Activated CD8-positive, alpha-beta memory T cell treated with anti-CD3 and anti-CD28 coated beads for 1 hour (primary cell): ENCODE data around the gene AHDC1.
A peak's percentile ranks its signal among the peaks of the same experiment; 100 is the strongest.

ENCODE experiments used
- DNase-seq, 2 donors: peaks; one replicate each; pipeline ENCODE4 v3.0.0-alpha.2; 2020; ENCODE audit warnings: low read depth in 1 of 2; ENCODE audit errors: extremely low read depth in 1 of 2

Gene AHDC1

DNA sequence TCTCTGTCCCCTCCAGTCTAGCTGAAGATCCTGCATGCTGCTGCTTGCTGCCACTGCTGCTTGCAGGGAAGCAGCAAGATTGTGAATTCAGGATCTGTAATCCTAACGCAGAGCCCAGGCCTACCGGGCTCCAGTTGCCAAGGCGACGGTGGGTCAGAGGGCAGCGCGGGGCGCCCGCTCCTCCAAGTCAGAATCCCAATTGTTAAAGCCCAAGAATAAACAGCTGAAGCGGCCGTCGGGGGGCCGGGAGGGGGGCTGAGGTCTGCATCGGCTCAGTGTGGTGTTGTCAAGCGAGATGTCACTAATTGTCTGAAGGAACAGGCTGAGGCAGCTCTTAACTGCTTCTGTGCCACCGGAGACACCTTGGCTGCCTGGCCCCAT is 36.8 kb downstream of the AHDC1 start:
- DNase-seq: no peak

DNA sequence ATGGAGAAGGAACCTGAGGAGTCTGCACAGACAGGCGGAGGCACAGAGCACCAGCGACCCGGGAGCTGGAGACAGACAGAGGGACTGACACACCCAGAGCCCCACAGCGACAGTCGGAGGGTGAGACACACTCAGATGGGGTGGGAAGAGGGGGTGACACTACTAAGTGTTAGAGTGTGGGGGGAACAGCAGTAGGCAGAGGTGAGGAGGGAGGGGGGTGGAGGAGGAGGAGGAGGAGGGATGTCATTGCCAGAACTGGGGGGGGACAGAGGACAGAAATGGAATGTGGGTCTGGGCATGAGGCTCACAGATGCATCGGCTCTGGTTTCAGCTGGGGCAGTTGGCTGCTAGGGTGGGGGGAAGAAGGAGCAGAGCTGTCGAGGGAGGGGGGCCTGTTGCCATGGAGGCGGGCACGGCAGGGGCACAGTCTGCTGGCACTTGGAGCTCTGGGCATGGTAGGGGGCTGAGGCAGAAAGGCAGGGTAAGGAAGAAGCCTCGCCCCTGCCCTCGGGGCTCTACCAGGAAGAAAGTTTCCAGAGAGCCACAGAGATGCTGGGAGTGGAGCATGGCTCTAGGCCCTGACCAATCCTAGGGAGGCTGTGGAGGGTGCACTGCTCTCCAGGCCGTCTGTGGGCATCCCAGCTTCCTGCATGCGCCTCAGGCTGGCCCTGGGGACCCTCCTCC is 37.3 kb downstream of the AHDC1 start:
- DNase-seq: no peak

DNA sequence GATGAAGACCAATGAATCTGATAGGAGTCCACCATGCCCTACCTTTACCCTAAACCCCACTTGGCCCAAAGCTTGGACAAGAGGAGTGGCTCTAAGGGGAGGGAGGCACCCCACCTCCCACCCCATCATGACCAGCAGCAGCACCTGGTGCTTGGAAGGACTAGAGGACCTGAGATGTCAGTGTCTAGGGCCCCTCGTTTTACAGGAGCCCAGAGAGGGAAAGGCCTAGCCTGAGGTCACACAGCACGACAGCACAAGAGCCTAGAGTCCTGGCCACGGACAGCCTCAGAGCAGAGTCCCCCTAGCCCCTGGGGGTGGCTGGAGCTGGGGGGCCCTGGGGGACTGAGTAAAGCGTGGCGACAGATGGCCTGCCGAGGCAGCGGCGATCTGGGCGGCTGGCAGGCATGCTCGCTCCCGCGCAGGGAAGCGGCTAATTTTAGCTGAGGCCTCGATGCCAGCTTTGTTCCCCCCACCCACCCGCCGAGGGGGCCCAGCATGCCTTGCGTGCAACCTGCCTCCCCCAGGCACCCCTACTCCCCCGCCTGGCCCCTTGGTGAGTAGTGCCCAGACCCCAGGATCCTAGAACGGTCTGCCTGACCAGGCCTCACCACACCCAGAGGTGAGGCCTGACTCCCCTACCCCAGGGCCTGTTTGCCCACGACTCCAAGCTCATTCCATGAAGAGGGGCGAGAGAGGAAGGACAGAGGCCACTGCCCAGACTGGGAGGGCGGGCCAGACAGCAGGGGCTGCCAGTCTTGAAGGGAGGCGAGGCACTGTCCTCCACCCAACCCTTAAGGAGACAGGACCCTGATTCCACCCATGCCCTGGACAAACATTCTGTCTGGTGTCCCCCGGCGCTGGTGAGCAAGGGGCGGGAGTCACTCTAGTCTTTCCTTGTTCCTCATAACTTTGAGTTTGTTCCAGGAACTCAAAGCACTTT is 39.0 kb downstream of the AHDC1 start:
- DNase-seq: no peak

DNA sequence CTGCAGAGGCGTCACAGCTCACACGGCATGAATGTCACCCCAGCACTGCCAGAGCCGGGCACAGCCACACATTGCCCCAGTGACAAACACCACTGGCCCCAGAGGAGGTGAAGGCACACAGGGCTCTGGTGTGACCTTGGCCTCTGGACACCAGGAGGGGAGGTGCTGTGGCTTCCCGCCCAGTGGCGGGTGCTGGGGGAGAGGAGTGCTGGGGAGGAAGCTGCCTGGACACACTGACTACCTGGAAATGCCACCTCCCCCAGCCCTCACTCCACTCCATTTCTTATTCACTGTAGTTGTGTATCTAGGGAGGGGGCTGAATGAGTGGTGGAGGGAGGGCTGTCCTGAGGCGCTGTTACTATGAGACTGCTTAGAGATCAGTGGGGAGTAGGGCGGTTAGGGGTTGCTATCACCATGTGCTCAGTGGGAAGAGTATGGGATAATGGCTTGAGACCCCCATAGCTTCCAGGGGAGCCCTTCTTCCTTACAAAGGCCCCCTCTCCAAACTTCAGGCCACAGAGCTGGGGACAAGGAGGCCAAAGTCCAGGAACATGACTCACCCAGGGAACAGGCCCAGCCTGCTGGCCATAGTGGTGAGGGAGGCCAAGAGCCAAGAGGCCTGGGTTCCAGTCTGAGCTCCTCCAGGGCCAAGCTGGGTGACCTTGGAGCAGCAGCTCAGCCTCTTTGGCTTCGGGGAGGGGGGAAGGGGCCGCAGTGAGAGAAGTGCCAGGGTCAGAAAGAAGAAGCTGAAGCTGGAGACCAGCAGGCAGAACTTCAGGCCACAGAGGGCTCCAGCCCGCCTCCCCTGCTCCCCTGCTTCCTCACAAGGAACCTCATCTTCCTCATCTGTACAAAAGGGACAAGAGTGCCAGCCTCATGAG is 40.1 kb downstream of the AHDC1 start:
- DNase-seq: no peak

DNA sequence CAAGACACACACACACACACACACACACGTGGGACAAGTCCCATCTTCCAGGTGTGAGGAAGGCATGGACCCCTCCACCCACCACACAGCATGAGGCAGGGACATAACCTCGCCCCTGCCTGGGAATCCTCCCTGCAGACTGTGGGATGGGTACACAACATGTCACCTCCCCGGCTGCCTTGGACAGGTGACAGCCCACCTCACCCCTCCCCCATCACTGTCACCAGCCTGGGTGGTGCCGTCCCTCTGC is 40.7 kb downstream of the AHDC1 start:
- DNase-seq: no peak

DNA sequence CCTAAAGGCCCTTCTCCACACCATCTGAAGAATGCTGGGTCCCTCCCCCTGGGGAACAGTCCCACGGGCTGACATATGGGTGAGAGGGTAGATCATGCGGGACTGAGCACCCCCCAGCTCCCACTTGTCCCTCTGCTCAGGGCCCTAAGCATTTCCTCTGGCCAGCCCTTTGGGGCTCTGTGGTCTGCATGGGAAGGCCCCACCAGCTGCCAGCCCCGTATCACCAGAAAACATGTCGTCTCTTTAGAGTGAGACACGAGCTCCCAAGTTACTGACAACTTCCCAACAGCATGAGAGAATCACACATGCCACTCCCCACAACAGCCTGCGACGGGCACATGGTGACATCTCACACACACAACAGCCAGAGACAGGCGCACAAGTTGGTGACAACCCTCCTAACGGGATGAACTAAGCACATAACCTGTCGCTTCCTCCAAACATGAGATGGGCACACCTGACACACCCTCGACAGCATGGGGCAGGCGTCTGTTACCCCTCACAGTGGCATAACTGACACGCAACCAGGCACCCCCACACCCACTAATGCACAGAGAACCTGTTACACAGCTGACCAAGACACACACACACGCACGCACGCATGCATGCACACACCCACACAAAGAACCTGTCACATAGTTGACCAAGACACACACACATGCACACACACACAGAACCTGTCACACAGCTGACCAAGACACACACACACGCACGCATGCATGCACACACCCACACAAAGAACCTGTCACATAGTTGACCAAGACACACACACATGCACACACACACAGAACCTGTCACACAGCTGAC is 41.2 kb downstream of the AHDC1 start:
- DNase-seq: no peak

DNA sequence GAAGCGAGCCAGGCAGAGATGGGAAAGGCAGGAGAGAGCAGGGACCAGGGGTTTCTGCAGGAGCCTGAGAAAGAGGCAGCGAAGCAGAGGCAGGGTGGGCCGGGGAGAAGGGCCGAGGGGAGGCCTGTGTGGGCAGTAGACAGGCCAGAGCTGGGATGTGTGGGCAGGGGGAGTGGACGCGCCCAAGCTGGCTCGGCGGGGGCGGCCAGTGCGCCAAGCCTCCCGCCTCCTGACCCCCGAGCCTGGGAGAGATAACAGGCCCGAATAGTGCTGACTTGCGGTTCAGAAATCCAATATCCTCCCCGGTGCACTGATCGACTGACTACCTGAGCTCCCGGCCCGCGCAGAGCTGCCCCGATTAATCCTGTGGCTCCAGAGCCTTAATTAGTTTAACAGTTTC is 41.9 kb downstream of the AHDC1 start:
- no peak for DNase-seq

DNA sequence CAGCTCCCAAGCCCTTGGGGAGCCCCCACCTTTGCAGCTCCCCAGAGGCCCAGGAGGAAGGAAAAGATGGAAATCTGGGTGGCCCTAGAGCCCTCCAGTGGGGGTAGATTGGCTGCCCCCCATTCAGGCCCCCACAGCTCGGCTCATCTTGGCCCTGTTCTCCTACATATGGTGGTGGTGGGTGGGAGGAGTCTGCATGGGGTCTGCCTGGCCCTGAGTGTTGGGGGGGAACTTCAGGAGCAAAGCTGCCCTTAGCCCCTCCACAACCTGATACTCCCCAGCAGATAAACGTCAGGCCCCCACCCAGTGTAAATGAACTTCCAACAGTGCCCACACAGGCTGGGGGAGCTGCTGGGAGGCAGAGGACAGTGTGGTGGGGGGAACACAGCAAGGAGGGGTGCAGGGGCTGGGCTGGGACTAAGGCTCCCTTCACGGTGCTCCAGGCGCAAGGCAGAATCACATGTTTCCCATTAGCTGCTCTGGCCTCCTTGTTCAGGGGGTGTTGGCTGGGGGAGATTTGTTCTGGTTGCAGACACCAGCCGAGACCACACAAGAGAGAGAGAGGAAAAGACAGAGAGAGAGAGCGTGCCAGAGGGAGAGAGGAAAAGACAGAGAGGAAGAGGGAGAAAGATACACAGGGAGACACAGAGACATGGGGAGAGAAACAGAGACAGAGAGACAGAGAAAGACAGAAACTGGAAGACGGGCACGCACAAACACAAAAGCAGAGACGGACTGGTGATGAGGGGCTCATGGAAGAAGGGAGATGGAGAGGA is 42.6 kb downstream of the AHDC1 start:
- DNase-seq: no peak

DNA sequence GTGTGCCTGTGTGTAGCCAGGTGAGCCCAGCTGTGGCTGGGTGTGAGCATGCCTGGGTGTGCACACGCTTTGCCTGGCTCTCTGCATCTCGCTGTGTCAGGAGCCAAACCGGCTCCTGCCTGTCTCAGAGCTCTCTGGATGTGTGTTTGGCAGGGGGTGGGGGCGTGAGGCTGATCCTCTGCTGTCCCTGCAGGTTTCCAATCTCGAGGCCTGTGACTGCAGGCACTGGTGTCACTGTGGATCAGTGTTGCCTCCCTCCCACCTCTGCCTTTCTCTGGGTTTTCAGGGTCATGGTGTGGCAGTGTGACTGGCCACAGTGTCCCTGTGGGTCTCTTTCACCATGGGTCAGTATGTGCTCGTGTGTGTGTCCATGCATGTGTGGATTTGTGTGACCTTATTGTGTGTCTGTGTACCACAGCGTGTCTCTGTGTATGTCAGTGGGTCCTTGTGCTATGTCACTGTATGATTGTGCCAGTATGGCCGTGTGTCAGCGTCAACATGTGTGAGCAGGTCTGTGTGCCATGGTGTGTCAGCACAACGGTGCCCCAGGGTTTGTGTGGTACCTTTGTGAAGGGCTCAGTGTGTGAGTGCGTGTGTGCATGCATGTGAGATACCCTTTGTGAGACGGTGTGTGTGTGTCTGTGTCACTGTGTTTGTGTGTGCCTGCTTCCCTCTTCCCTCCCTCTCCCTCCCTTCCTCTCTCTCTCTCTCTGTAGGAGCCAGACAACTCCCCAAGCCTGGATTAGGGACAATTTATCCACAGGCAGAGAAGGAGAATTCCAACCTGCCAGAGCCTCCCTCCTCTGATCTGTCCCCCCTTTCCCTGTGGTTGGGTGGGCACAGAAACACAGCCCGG is 43.4 kb downstream of the AHDC1 start:
- DNase-seq: no peak

DNA sequence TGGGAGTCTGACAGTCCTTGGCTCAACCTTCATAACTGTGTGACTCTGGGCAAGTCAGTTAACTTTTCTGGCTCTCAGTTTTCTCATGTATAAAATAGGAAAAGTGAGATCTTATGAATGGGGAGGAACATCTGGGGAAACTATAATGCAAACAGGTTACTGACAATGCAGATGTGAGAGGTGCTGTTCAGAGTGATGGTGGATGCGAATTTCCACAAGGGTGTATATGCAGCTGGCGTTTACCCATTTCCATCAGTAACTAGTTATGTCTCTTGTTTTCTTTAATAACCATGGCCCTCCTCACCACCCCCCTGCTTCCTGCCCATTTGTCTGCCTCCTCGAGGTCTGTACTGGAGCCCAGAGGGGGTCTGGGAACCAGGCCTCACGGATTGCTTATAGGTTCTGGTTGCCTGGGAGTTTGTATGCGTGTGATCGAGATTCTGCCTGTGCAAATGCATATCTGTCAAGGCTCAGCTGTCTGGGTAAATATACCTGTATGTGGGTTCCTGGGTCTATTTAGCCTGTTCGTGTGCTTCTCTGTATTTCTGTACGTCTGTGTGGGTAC is 44.4 kb downstream of the AHDC1 start:
- DNase-seq: no peak

DNA sequence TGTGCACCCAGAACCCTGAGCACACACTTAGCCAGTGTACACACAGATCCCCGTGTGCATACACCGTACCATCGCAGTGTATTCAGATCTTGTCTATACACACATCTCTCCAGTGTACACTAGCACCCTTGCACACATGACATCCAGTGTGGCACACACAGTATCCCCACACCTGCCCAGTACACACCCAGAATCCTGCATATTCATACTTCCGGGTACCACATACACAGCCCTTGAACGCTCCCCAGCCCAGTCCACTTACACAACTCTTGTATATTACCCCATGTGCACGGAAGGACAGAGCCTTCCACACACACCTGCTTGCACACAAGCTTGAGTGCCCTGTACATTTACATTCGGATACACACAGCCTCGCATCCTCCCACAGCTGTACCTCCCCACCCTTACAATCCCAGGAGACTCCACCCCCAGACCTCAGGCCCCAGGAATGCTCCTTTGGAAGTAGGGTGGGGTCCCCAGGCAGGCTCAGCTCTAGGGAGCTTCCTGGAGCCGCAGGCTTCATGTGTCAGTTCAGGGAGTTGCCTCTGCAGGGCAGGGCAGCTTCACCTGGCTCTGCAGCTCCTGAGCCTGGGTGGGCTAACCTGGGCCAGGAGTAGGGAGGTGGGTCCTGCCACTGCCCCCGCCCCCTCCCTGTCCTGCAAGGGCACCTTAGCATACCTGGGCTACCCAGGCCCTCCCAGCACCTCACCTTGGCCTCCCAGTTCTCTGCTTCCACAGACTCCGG is 46.2 kb downstream of the AHDC1 start:
- no peak for DNase-seq

DNA sequence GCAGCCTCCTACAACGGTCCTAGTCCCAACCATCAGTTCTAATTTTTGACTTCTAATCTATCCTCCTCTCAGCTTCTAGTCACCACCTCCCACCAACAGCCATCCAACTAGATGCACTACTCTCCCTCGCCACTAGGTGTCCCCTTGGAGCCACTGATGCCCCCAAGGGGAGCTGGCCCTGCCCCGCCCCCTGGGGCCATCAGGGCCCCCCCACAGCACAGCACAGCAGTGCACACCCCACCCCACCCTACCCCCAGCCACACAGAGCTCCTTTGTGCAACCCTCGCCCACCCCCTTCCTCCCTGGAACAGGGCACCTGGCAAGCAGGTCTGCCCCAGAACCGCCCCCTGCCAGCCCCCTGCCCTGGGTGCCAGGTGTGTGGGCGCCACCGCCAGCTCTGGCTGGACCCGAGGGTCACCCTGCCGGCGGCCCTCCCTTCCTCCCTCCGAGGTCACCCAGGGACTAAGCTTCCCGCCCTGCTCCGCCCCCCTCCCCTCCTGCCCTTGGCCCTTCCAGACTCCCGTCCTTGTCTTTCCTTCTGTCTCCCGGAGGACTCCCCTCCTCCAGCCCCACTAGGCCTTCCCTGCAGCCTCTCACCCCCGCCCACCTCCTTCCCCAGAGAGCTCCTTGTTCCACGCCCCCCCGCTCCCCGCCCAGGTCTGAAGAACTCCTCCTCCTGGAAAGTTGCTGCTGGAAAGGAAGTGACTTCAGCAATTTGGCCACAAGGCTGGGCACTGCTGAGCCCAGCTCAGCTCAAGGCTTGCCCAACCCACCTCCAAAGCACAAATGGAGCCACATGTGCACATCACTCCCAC is 47.0 kb downstream of the AHDC1 start:
- peak; percentile 45 to 54 for DNase-seq

DNA sequence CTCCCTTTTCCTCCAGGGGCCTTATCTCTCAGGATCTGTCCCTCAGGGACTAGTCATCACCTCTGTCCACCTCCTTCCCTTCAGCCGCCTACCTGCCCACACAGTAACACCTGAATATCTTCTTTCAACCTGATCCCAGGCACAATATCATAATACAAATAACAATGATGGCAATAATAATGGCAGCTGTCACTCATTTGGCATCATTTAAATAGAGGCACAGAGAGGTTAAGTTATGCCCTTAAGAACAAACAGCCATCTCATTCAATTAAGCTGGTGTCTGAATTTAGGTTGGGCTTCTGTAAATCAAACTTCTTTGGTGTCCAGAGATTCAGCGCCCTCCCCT is 47.5 kb downstream of the AHDC1 start:
- no peak for DNase-seq

DNA sequence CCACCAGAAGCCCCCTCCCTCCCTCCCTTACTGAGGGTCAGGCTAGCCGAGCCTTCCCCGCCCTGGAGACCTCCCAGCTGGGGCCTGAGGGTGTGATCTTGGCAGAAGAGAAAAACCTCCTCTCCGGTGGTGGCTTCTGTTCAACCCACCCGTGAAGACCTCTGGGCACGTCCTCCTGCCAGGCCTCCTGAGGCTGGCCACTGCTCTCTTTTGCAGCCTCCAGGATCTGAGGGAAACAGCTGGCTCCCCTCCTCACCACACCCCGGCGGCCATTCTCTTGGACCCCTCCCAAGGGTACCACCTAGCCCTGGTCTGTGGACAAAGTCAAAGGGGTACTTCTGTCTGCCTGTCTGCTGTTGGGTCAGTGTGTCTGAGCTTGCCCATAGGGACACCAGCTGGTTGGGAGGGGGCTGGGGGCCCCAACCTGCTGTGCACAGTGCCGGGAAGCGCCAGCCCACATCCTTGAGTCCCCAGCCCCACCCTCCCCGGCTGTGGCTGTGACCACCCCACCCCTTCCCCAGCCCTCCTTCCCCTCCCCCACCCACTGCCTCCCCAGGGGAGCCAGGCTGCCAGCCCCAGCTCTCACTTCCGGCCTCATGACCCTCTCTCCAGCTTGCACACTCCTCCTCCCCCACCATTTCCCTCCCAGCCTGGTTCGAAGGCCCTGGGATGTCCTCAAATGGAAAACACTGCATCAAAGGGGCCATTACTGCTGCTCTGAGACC is 48.1 kb downstream of the AHDC1 start:
- no peak for DNase-seq

DNA sequence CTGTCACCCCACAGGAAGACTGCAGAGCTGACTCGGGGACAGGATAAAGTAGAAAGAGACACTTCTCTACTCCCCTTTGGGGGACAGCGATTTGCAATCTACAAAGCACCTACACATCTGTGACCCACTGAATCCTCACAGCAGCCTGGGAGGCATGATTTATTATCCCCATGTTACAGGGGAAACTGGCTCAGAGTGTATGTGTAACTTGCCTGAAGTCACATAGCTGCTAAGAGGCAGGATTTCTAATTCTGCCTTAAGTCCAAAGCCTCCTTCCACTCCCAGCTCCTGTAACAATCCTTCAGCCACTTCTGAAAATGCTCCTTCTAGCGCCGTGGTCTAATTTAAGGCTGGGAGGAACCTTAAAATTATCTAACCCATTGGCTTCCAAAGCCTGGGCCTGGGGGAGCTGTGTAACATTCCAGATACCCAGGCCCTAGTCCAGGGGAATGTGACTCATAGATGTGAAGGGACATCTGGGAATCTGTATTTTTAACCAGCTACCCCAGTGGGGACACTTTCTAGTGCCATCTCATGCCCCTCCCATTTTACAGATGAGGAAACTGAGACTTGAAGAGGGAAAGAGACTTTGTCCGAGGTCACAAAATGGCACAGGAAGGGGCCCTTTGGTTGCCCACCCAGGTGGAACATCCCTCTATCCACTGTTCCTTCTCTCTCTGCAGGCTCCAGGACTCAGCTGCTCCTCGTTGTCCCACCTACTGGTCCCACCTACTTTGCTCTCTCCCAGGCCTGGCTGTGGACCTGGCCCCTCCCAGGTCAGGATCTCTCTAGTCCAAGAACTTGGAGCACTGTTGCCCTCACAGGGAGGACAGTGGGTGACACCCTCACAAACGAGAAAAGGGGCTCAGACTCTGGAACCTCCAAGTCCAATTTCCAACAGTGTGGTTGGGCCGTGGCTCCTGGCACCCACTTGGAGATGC is 48.9 kb downstream of the AHDC1 start:
- DNase-seq: no peak

DNA sequence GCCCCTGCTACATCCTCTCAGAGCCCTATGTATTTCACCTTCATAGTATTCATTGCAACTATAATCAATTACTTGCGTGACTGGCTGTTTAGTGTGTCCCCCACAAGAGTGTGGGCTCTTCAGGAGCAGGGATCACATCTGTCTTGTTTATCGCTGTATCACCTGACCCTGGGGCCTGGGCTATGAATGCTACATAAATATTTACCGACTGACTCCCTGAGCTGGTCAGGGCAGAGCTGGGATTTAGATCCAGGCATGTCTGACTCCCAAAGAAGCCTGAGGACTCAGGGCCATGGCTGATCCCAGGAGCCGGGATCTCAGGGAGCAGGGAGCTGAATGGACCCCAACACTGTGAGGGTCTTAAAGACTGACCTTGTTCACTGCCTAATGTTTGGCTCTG is 49.7 kb downstream of the AHDC1 start:
- no peak for DNase-seq
